ENCODE results near the gene MAPK8IP3. TPM values are rescaled to one million over a fixed set of nuclear protein-coding genes. Genes with fewer than 3 reads are reported as not detected.

MAPK8IP3 gene, protein sequence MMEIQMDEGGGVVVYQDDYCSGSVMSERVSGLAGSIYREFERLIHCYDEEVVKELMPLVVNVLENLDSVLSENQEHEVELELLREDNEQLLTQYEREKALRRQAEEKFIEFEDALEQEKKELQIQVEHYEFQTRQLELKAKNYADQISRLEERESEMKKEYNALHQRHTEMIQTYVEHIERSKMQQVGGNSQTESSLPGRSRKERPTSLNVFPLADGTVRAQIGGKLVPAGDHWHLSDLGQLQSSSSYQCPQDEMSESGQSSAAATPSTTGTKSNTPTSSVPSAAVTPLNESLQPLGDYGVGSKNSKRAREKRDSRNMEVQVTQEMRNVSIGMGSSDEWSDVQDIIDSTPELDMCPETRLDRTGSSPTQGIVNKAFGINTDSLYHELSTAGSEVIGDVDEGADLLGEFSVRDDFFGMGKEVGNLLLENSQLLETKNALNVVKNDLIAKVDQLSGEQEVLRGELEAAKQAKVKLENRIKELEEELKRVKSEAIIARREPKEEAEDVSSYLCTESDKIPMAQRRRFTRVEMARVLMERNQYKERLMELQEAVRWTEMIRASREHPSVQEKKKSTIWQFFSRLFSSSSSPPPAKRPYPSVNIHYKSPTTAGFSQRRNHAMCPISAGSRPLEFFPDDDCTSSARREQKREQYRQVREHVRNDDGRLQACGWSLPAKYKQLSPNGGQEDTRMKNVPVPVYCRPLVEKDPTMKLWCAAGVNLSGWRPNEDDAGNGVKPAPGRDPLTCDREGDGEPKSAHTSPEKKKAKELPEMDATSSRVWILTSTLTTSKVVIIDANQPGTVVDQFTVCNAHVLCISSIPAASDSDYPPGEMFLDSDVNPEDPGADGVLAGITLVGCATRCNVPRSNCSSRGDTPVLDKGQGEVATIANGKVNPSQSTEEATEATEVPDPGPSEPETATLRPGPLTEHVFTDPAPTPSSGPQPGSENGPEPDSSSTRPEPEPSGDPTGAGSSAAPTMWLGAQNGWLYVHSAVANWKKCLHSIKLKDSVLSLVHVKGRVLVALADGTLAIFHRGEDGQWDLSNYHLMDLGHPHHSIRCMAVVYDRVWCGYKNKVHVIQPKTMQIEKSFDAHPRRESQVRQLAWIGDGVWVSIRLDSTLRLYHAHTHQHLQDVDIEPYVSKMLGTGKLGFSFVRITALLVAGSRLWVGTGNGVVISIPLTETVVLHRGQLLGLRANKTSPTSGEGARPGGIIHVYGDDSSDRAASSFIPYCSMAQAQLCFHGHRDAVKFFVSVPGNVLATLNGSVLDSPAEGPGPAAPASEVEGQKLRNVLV (N-terminal part only)
- total RNA-seq (100 to 1,000 TPM; 112 to 299 (median 272) TPM), polyA plus RNA-seq (1 to 10 TPM; 1.7 to 3.2 TPM), total RNA-seq (274 reads per million, percentile 95 among the genes with 10 or more reads in this experiment)

DNA sequence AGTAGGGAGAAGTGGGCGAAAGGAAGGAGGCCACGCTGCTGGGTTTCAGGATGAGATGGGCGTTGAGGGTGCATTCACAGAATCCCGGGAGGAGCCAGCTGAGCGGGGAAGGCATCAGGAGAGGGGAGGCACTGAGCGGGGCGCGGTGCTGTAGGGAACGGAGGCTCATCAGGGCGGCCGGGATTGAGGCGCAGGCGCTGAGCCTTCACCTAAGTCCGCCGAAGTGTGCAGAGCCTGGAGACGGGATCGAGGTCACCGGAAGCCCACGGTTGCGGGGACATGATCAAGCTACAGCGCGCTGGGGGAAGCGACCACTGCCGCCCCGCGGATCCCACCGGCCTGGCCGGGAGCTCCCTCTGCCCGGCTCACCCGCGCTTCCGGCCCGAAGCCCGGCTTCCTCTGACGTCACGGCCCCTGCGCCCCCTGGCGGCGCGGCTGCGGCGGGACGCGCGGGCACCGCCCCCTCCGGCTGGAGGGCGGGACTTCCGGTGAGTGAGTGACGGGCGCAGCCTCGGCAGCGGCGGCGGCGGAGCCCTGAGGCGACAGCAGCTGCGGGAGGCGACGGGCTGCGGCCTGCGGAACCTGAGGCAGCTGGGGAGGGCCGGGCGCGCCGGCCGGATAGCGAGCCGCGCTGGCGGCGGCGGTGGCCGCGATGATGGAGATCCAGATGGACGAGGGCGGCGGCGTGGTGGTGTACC, at the start of gene MAPK8IP3:
Gene MAPK8IP3 (plus strand): TSS at position 508 of the 698 bp plus-strand sequence. CDS start 145 bp downstream, at position 653.
- intact Hi-C loops (cut with micrococcal nuclease) = loop anchor here (1.0 to 10.0 kb wide), 10 partner anchors 28 to 364 kb away; partner anchors contain the start of genes CRAMP1 (in 2 of the 2), EME2 (in 2 of the 2), IFT140 (in 2 of the 2) and JPT2 (in 2 of the 2)
- Histone ChIP-seq H3K27ac (ENCODE audit: low read depth, low read length) (peak within 1 kb of the TSS; percentile 96), H3K27me3 (ENCODE audit: control insufficient read depth in 2 of 2, insufficient read depth in 2 of 2, low read length in 2 of 2) (no peaks in the 10 kb centered on the region), H3K4me3 (ENCODE audit: low read length) (peak within 1 kb of the TSS; percentile 98), H3K9me3 (ENCODE audit: control insufficient read depth in 2 of 3, low read length in 3 of 3) (no peaks in the 10 kb centered on the region), H3K36me3 (ENCODE audit: control insufficient read depth in 2 of 3, insufficient read depth in 3 of 3, low read length in 3 of 3) (peaks cover 0 to 23% (median 0%) of the 10 kb centered on the region in 3 experiments), H3K4me1 (ENCODE audit: control insufficient read depth in 2 of 2, insufficient read depth in 2 of 2, low read length in 2 of 2) (peaks cover 18 to 25% of the 10 kb centered on the region in 2 donors)
- peak; percentile 85 to 100 (median 98) for DNase-seq
- Mint-ChIP-seq H3K4me3 (peak within 1 kb of the TSS; percentile 95 to 100 (median 98)), H3K36me3 (peaks cover 0 to 6% (median 0%) of the 10 kb centered on the region in 5 donors), H3K27ac (peak within 1 kb of the TSS; percentile 95 to 99 (median 97)), H3K9me3 (peaks cover 0 to 5% (median 0%) of the 10 kb centered on the region in 11 donors), H3K27me3 (no peaks in the 10 kb centered on the region), H3K4me1 (peaks cover 0 to 48% (median 32%) of the 10 kb centered on the region in 7 donors)
- POLR2A ChIA-PET = interaction anchor here (0.8 to 3.2 kb wide), 18 partner anchors 13 to 827 kb away, joined by 3 to 27 read pairs (median 6); partner anchors contain the start of genes CRAMP1, EME2, IFT140 and JPT2
- peak; percentile 93 for ATAC-seq
- CTCF ChIA-PET = interaction anchor here (0.6 to 2.9 kb wide), 11 partner anchors 12 to 1080 kb away, joined by 3 to 11 read pairs (median 3); partner anchors contain the start of genes FAHD1, HAGH, JPT2 and NUBP2

DNA sequence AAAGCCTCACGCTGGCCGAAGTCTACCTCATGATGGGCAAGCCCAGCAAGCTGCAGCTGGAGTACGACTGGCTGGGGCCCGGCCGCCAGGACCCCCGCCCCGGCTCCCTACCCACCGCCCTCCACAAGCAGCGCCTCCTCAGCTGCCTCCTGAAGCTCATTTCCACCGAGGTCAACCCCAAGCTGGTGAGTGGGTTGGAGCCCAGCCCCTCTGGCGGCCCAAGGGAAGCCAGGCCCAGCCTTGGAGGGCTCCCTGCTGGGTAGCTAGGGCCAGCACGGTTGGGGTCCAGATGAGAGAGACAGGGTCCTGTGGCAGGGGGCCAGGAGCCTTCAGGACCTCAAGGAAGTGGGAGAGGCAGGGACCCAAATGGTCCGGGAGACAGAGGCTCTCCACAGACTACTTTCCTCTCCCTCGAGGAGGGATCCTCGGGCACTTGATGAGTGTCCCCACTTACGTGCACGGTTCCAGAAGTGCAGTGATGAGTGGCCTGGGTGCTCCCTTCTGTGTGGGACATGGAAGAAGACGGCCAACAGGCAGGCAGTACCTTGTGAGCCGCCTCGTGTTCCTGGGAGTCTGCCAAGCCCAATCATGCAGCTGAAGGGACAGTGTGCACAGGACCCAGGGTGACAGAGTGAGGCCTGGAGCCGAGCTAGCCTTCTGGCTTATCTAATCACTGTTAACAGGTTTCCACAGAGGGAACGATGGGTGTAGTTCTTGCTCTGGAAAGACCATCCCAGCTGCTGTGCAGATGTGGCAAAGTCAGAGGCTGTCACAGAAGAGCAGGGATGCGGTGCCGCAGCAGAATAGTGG, 49.0 kb upstream of the MAPK8IP3 start:
- Mint-ChIP-seq H3K4me3 (no peak overlapping the region), H3K9me3 (no peaks in the 10 kb centered on the region), H3K27me3 (no peaks in the 10 kb centered on the region), H3K27ac (peak overlapping the region in 1 of 9 donors; percentile 18), H3K36me3 (peaks cover 4 to 29% (median 11%) of the 10 kb centered on the region in 5 donors), H3K4me1 (peaks cover 0 to 4% (median 0%) of the 10 kb centered on the region in 7 donors)
- Histone ChIP-seq H3K9me3 (ENCODE audit: control insufficient read depth in 2 of 3, low read length in 3 of 3) (no peaks in the 10 kb centered on the region), H3K4me1 (ENCODE audit: control insufficient read depth in 2 of 2, insufficient read depth in 2 of 2, low read length in 2 of 2) (no peaks in the 10 kb centered on the region), H3K4me3 (ENCODE audit: low read length) (no peak overlapping the region), H3K27ac (ENCODE audit: low read depth, low read length) (no peak overlapping the region), H3K36me3 (ENCODE audit: control insufficient read depth in 2 of 3, insufficient read depth in 3 of 3, low read length in 3 of 3) (peaks cover 0 to 81% (median 3%) of the 10 kb centered on the region in 3 experiments), H3K27me3 (ENCODE audit: control insufficient read depth in 2 of 2, insufficient read depth in 2 of 2, low read length in 2 of 2) (no peaks in the 10 kb centered on the region)
- ChIA-PET CTCF (no interaction called here), POLR2A (no interaction called here)
- ATAC-seq (no peak), DNase-seq (no peak)
- intact Hi-C loops (cut with micrococcal nuclease) = no loop called here

DNA sequence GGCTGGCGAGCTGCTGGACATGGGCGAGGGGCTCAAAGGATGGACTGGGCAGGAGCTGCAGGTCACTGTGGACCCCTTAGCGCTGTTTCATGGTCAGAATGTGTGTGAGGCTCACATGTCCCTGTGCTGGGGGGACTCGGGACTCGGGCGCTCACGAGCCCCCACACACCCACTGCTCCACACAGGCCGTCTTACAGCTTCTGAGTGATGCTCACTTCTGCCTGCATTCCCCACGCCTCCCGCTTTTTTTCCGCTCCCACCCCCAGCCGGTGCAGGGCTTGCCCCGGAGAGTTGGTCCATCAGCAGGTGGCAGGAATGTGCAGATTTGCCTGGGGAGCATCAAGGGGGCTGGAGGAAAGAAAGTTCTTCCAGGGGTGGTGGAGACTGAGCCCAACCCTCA, 48.2 kb upstream of the MAPK8IP3 start:
- Histone ChIP-seq H3K27ac (ENCODE audit: low read depth, low read length) (no peak overlapping the region), H3K4me3 (ENCODE audit: low read length) (no peak overlapping the region), H3K4me1 (ENCODE audit: control insufficient read depth in 2 of 2, insufficient read depth in 2 of 2, low read length in 2 of 2) (no peaks in the 10 kb centered on the region), H3K9me3 (ENCODE audit: control insufficient read depth in 2 of 3, low read length in 3 of 3) (no peaks in the 10 kb centered on the region), H3K36me3 (ENCODE audit: control insufficient read depth in 2 of 3, insufficient read depth in 3 of 3, low read length in 3 of 3) (peaks cover 0 to 81% (median 3%) of the 10 kb centered on the region in 3 experiments), H3K27me3 (ENCODE audit: control insufficient read depth in 2 of 2, insufficient read depth in 2 of 2, low read length in 2 of 2) (no peaks in the 10 kb centered on the region)
- Mint-ChIP-seq H3K27me3 (no peaks in the 10 kb centered on the region), H3K4me1 (peaks cover 0 to 4% (median 0%) of the 10 kb centered on the region in 7 donors), H3K27ac (peak overlapping the region in 1 of 9 donors; percentile 18), H3K9me3 (no peaks in the 10 kb centered on the region), H3K4me3 (no peak overlapping the region), H3K36me3 (peaks cover 3 to 27% (median 11%) of the 10 kb centered on the region in 5 donors)
- CTCF ChIA-PET = no interaction called here
- intact Hi-C loops (cut with micrococcal nuclease) = no loop called here
- POLR2A ChIA-PET = no interaction called here
- DNase-seq (no peak), ATAC-seq (no peak)

- H3K4me3 ChIP-seq (ENCODE audit: low read length) = no peak overlapping the region
- no peaks in the 10 kb centered on the region for H3K27me3 ChIP-seq (ENCODE audit: control insufficient read depth in 2 of 2, insufficient read depth in 2 of 2, low read length in 2 of 2)
- no peaks in the 10 kb centered on the region for H3K27me3 Mint-ChIP-seq
- H3K27ac Mint-ChIP-seq = no peak overlapping the region
- POLR2A ChIA-PET = no interaction called here
- no peaks in the 10 kb centered on the region for H3K4me1 ChIP-seq (ENCODE audit: control insufficient read depth in 2 of 2, insufficient read depth in 2 of 2, low read length in 2 of 2)
- H3K36me3 Mint-ChIP-seq = peaks cover 7 to 34% (median 11%) of the 10 kb centered on the region in 5 donors
- H3K4me3 Mint-ChIP-seq = no peak overlapping the region
- no peaks in the 10 kb centered on the region for H3K9me3 Mint-ChIP-seq
- no peak for ATAC-seq
- no peaks in the 10 kb centered on the region for H3K9me3 ChIP-seq (ENCODE audit: control insufficient read depth in 2 of 3, low read length in 3 of 3)
- H3K27ac ChIP-seq (ENCODE audit: low read depth, low read length) = no peak overlapping the region
- CTCF ChIA-PET = no interaction called here
- H3K4me1 Mint-ChIP-seq = peaks cover 0 to 4% (median 0%) of the 10 kb centered on the region in 7 donors
- intact Hi-C loops (cut with micrococcal nuclease) = no loop called here
- no peak for DNase-seq
- H3K36me3 ChIP-seq (ENCODE audit: control insufficient read depth in 2 of 3, insufficient read depth in 3 of 3, low read length in 3 of 3) = peaks cover 0 to 86% (median 7%) of the 10 kb centered on the region in 3 experiments
These were observed 47.0 kb upstream of the MAPK8IP3 start for GRCh38 chr16:1659031-1659430.

- Histone ChIP-seq H3K27me3 (ENCODE audit: control insufficient read depth in 2 of 2, insufficient read depth in 2 of 2, low read length in 2 of 2) (no peaks in the 10 kb centered on the region), H3K36me3 (ENCODE audit: control insufficient read depth in 2 of 3, insufficient read depth in 3 of 3, low read length in 3 of 3) (peaks cover 0 to 88% (median 13%) of the 10 kb centered on the region in 3 experiments), H3K4me3 (ENCODE audit: low read length) (no peak overlapping the region), H3K27ac (ENCODE audit: low read depth, low read length) (no peak overlapping the region), H3K9me3 (ENCODE audit: control insufficient read depth in 2 of 3, low read length in 3 of 3) (no peaks in the 10 kb centered on the region), H3K4me1 (ENCODE audit: control insufficient read depth in 2 of 2, insufficient read depth in 2 of 2, low read length in 2 of 2) (no peaks in the 10 kb centered on the region)
- DNase-seq (no peak), ATAC-seq (no peak)
- intact Hi-C loops (cut with micrococcal nuclease) = no loop called here
- no peaks in the 10 kb centered on the region for H3K27me3 Mint-ChIP-seq
- no peaks in the 10 kb centered on the region for H3K9me3 Mint-ChIP-seq
- peaks cover 0 to 31% (median 4%) of the 10 kb centered on the region in 5 donors for H3K36me3 Mint-ChIP-seq
- H3K4me3 Mint-ChIP-seq = no peak overlapping the region
- no peaks in the 10 kb centered on the region for H3K4me1 Mint-ChIP-seq
- no peak overlapping the region for H3K27ac Mint-ChIP-seq
- POLR2A ChIA-PET = no interaction called here
- CTCF ChIA-PET = no interaction called here
These were observed 44.2 kb upstream of the MAPK8IP3 start for GRCh38 chr16:1661826-1662225.
